Pulmonary artery endothelial cell (primary cell): ENCODE measurements around the gene EIF2A. TPM values are rescaled to one million over a fixed set of nuclear protein-coding genes. Genes with fewer than 3 reads are reported as not detected.

Source experiments
- DNase-seq: peaks from one replicate; pipeline ENCODE4 v3.0.0-alpha.2; 2011; ENCODE audit warnings: low read depth, low spot score
- total RNA-seq: library from RNA; depleted of rRNA; stranded (reverse); fragments of >200 nt; gene quantifications from 2 replicates; pipeline ENCODE4 v1.2.3, GENCODE V29; 2014

Gene EIF2A
- total RNA-seq, 1 donor from 2014 or later: 219 TPM

- DNase-seq: no peak
Observed at GRCh38 chr3:150543128-150543527, 3.5 kb upstream of the EIF2A start.

- DNase-seq: no peak
Observed at GRCh38 chr3:150543531-150543930, 3.1 kb upstream of the EIF2A start.

GRCh38 chr3:150544041-150544440, 2.5 kb upstream of the EIF2A start:
- DNase-seq: no peak

- no peak for DNase-seq
Observed at GRCh38 chr3:150544726-150545125, 1.9 kb upstream of the EIF2A start.

GRCh38 chr3:150545419-150546225, 965 bp upstream of the EIF2A start:
- DNase-seq: no peak

- DNase-seq: no peak
Observed at GRCh38 chr3:150547045-150547741, 606 bp downstream of the EIF2A start.

GRCh38 chr3:150555859-150556436, 9.4 kb downstream of the EIF2A start:
- DNase-seq: no peak

GRCh38 chr3:150556792-150557191, 10.2 kb downstream of the EIF2A start:
- DNase-seq: peak; percentile 35

- DNase-seq: no peak
Observed at GRCh38 chr3:150557725-150558124, 11.1 kb downstream of the EIF2A start.

- no peak for DNase-seq
Observed at GRCh38 chr3:150564243-150564642, 17.7 kb downstream of the EIF2A start.

GRCh38 chr3:150567328-150567727, 20.7 kb downstream of the EIF2A start:
- DNase-seq: no peak

- no peak for DNase-seq
Observed at GRCh38 chr3:150577855-150578254, 31.3 kb downstream of the EIF2A start.

- no peak for DNase-seq
Observed at GRCh38 chr3:150581174-150581573, 34.6 kb downstream of the EIF2A start.

GRCh38 chr3:150582620-150583019, 36.0 kb downstream of the EIF2A start:
- no peak for DNase-seq

GRCh38 chr3:150583028-150583427, 36.4 kb downstream of the EIF2A start:
- no peak for DNase-seq

GRCh38 chr3:150588027-150588830, 41.6 kb downstream of the EIF2A start:
- no peak for DNase-seq

GRCh38 chr3:150589759-150590158, 43.2 kb downstream of the EIF2A start:
- no peak for DNase-seq

GRCh38 chr3:150594150-150594549, 47.6 kb downstream of the EIF2A start:
- DNase-seq: no peak

- no peak for DNase-seq
Observed at GRCh38 chr3:150597646-150598045, 51.1 kb downstream of the EIF2A start.

GRCh38 chr3:150599611-150600297, 53.2 kb downstream of the EIF2A start:
- peak; percentile 65 for DNase-seq
